DND-41 (cell line): ENCODE data around the gene INPP5A.

Experiments used
- CTCF ChIP-seq: IDR thresholded peaks from 2 replicates; pipeline ENCODE4 v1.5.1; 2012; ENCODE audit warnings: borderline replicate concordance, low read length, moderate library complexity, mild to moderate bottlenecking; ENCODE audit not compliant: poor library complexity, severe bottlenecking; ENCODE audit errors: extremely low read depth
- EZH2 ChIP-seq: IDR thresholded peaks from 3 replicates; pipeline ENCODE4 v1.6.1; 2012; ENCODE audit warnings: borderline replicate concordance, low read depth, mild to moderate bottlenecking, moderate library complexity, low read length, inconsistent platforms; ENCODE audit not compliant: severe bottlenecking

- peak; percentile 7 for TF ChIP-seq CTCF
- no peak for TF ChIP-seq EZH2
Measured at GRCh38 chr10:132793213-132793612, 255.6 kb downstream of the INPP5A start.
